Measurements from ENCODE around the gene ZNF316. TPM values are rescaled to one million over a fixed set of nuclear protein-coding genes. Genes with fewer than 3 reads are reported as not detected.
"Not testable (repeated sequence)": the region's sequence is repeated elsewhere in the genome, so short reads cannot be mapped to it uniquely, and the experiment has no call there.

The ZNF316 gene
- total and polyA plus RNA-seq, 2 experiments from 2014 or later, result 1.1 to 14.3 TPM

DNA sequence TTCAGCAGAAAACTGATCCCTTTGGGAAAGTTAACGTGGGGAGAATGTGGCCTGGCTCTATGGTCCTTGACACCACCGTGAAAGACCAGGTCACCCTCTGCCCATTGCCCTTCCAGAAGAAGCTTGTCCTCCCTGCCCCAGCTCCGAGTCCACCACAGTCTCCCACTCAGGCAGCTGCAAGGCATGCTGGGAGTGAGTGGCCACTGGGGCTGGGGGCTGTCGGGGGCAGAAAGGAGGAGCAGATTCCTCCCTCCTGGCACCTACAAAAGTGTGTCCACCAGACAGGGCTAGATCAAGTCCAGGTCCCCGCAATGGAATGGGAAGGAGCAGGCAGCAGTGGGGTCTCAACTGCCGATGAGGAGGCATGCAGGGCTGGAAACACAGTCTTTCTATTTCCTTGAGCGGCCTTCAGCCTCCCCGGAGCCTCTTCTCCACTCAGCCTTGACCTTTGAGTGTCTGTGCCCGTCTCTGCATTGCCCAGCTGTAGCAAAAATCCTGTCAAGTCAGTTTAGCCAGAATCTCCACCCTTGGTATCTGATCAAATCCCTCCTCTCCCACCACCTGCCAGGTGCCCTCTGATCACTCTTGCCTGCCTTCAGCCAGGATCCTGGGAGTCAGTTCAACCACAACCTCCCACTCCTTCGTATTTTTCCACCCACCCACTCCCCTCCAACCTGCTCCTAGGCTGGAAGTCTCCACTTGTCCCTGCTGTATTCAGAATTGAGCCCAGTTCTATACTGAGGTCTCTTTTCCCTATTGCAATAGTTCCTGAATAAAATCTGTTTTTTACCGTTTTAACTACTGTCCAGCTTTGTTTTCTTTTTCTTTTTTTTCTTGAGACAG, 6.9 kb upstream of the ZNF316 start:
- H3K4me3 ChIP-seq, result no peak overlapping the region
- TF ChIP-seq EZH2 (IDR thresholded peaks at IDR 0.05; ENCODE audit: insufficient read depth, poor library complexity, severe bottlenecking) (no peak), EZH2phosphoT487 (IDR thresholded peaks at IDR 0.05; ENCODE audit: insufficient read depth, low read depth) (no peak)
- no peak for DNase-seq
- H3F3A ChIP-seq (ENCODE audit: insufficient read depth), result no peaks in the 10 kb centered on the region
- H3K9me3 ChIP-seq (ENCODE audit: low read depth), result no peaks in the 10 kb centered on the region
- H3K27me3 ChIP-seq (replicated peaks; ENCODE audit: insufficient read depth), result no peaks in the 10 kb centered on the region
- H3K9ac ChIP-seq, result no peak overlapping the region
- no peaks in the 10 kb centered on the region for H3K36me3 ChIP-seq (ENCODE audit: low read depth)
- H4K20me1 ChIP-seq (ENCODE audit: insufficient read depth), result no peaks in the 10 kb centered on the region
- 43 to 45% methylated on average over 11 of the region's 11 CpGs for whole genome bisulfite sequencing, 2 experiments (ENCODE audit: low coverage in 1 of 2, low lambda C conversion rate in 2 of 2, missing lambda C conversion rate in 2 of 2)
- H3K79me2 ChIP-seq (ENCODE audit: insufficient read depth), result no peaks in the 10 kb centered on the region
- no peak overlapping the region for H3K4me2 ChIP-seq (ENCODE audit: unreplicated experiment)
- H3K9me2 ChIP-seq (ENCODE audit: insufficient read depth), result no peaks in the 10 kb centered on the region
- no peaks in the 10 kb centered on the region for H3K4me1 ChIP-seq (ENCODE audit: insufficient read depth)
- no peak overlapping the region for H3K27ac ChIP-seq
- H2AFZ ChIP-seq, result no peak overlapping the region
- in situ Hi-C loops (cut with MboI), result no loop called here

DNA sequence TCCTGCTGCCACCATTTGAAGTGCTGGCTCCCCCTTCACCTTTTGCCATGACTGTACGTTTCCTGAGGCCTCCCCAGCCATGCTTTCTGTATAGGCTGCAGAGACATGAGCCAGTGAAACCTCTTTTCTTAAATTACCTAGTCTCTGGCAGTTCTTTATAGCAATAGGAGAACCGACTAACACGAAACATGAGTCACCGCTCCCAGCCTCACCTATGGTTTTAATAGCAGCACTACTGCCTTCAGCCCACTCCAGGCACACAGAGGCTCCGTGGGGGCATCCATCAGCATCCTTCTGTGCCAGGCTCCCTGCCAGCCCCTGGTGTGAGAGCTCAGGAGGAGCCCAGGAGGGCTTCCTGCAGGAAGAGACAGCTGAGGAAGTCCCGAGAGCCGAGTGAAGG, 5.5 kb upstream of the ZNF316 start:
- in situ Hi-C loops (cut with MboI), result no loop called here

DNA sequence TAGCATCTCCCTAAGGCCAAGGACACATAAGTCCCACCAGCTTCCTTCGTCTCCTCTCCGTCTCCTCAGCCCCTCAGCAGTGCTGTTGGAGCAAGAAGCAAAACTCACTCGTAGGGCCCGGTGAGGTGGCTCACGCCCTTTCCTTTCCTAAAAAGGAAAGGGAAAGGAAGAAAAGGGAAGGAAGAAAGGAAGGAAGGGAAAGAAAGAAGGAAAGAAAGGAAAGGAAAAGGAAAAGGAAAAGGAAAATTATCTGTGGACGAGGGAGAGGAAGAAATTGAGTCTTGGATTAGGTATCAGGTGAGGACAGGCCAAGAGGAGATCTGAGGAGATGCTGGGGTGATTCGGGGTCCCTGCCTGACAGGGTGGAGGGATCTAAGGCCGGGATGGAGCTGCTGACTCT, 3.1 kb upstream of the ZNF316 start:
- Histone ChIP-seq H3K4me2 (ENCODE audit: unreplicated experiment) (no peak overlapping the region), H2AFZ (no peak overlapping the region), H3K9ac (no peak overlapping the region), H3K4me1 (ENCODE audit: insufficient read depth) (0 out of 2 replicates have a peak, but pooled peaks cover 3% of the 10 kb centered on the region), H3K9me2 (ENCODE audit: insufficient read depth) (no peaks in the 10 kb centered on the region), H3K27ac (no peak overlapping the region), H4K20me1 (ENCODE audit: insufficient read depth) (no peaks in the 10 kb centered on the region), H3K36me3 (ENCODE audit: low read depth) (no peaks in the 10 kb centered on the region), H3F3A (ENCODE audit: insufficient read depth) (no peaks in the 10 kb centered on the region), H3K4me3 (no peak overlapping the region), H3K9me3 (ENCODE audit: low read depth) (no peaks in the 10 kb centered on the region), H3K79me2 (ENCODE audit: insufficient read depth) (peaks cover 16% of the 10 kb centered on the region), H3K27me3 (replicated peaks; ENCODE audit: insufficient read depth) (no peaks in the 10 kb centered on the region)
- DNase-seq, result no peak
- WGBS, 2 experiments (ENCODE audit: low coverage in 1 of 2, low lambda C conversion rate in 2 of 2, missing lambda C conversion rate in 2 of 2), result 77 to 82% methylated on average over 8 of the region's 8 CpGs
- no peak for TF ChIP-seq EZH2 (IDR thresholded peaks at IDR 0.05; ENCODE audit: insufficient read depth, poor library complexity, severe bottlenecking)
- TF ChIP-seq EZH2phosphoT487 (IDR thresholded peaks at IDR 0.05; ENCODE audit: insufficient read depth, low read depth), result no peak
- in situ Hi-C loops (cut with MboI), result no loop called here

More for the DNA sequence above, 5.5 kb upstream of the ZNF316 start:
- no peaks in the 10 kb centered on the region for H3K79me2 ChIP-seq (ENCODE audit: insufficient read depth)
- H2AFZ ChIP-seq, result no peak overlapping the region
- H3K9me3 ChIP-seq (ENCODE audit: low read depth), result no peaks in the 10 kb centered on the region
- H3K9ac ChIP-seq, result no peak overlapping the region
- H4K20me1 ChIP-seq (ENCODE audit: insufficient read depth), result no peaks in the 10 kb centered on the region
- no peaks in the 10 kb centered on the region for H3K9me2 ChIP-seq (ENCODE audit: insufficient read depth)
- whole genome bisulfite sequencing, 2 experiments (ENCODE audit: low coverage in 1 of 2, low lambda C conversion rate in 2 of 2, missing lambda C conversion rate in 2 of 2), result 54 to 59% methylated on average over 7 of the region's 7 CpGs
- TF ChIP-seq EZH2phosphoT487 (IDR thresholded peaks at IDR 0.05; ENCODE audit: insufficient read depth, low read depth), result no peak
- no peak for TF ChIP-seq EZH2 (IDR thresholded peaks at IDR 0.05; ENCODE audit: insufficient read depth, poor library complexity, severe bottlenecking)
- H3K27me3 ChIP-seq (replicated peaks; ENCODE audit: insufficient read depth), result no peaks in the 10 kb centered on the region
- no peak overlapping the region for H3K27ac ChIP-seq
- no peaks in the 10 kb centered on the region for H3K4me1 ChIP-seq (ENCODE audit: insufficient read depth)
- H3F3A ChIP-seq (ENCODE audit: insufficient read depth), result no peaks in the 10 kb centered on the region
- no peak overlapping the region for H3K4me3 ChIP-seq
- no peaks in the 10 kb centered on the region for H3K36me3 ChIP-seq (ENCODE audit: low read depth)
- no peak overlapping the region for H3K4me2 ChIP-seq (ENCODE audit: unreplicated experiment)
- no peak for DNase-seq

DNA sequence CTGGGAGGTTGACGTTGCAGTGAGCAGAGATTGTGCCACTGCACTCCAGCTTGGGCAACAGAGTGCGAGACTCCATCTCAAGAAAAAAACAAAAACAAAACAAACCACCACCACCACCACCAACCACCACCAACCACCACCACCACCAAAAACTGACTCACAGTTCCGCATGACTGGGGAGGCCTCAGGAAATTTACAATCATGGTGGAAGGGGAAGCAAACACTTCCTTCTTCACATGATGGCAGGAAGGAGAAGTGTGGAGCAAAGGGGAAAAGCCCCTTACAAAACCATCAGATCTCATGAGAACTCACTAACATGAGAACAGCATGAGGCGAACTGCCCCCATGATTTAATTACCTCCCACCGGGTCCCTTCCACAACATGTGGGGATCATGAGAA, 2.1 kb upstream of the ZNF316 start:
- 97% methylated on average over 5 of the region's 5 CpGs for WGBS, 2 experiments (ENCODE audit: low coverage in 1 of 2, low lambda C conversion rate in 2 of 2, missing lambda C conversion rate in 2 of 2)
- in situ Hi-C loops (cut with MboI); H3K4me1 ChIP-seq (ENCODE audit: insufficient read depth): not testable (repeated sequence)

More for the DNA sequence above, 2.1 kb upstream of the ZNF316 start:
- peaks cover 25% of the 10 kb centered on the region for H3K79me2 ChIP-seq (ENCODE audit: insufficient read depth)
- H3K36me3 ChIP-seq (ENCODE audit: low read depth); H3K4me3 ChIP-seq; H4K20me1 ChIP-seq (ENCODE audit: insufficient read depth); H3K27ac ChIP-seq; H3K9ac ChIP-seq; H3K9me3 ChIP-seq (ENCODE audit: low read depth); H3K4me2 ChIP-seq (ENCODE audit: unreplicated experiment); H3K27me3 ChIP-seq (replicated peaks; ENCODE audit: insufficient read depth); DNase-seq; H2AFZ ChIP-seq; H3F3A ChIP-seq (ENCODE audit: insufficient read depth); H3K9me2 ChIP-seq (ENCODE audit: insufficient read depth): not testable (repeated sequence)
